Thyroid gland (tissue), 4 donors: ENCODE results near the gene C20orf144.

Experiments
- CTCF ChIP-seq, 6 experiments: fragments of 200-600 bp in 3 of 6; fragments of 450-650 bp in 3 of 6; sonication (generic) in 3 of 6; IDR thresholded peaks; one replicate each; pipeline ENCODE4 v1.5.1; 2016 to 2019; ENCODE audit warnings: antibody characterized with exemption in 6 of 6, mild to moderate bottlenecking in 2 of 6, inconsistent platforms in 1 of 6, moderate library complexity in 1 of 6
- POLR2A ChIP-seq, 2 donors: fragments of 450-650 bp; IDR thresholded peaks; one replicate each; pipeline ENCODE4 v1.6.1; 2017; ENCODE audit warnings: antibody characterized with exemption in 2 of 2, mild to moderate bottlenecking in 2 of 2, moderate library complexity in 1 of 2

GRCh38 chr20:33629533-33629932, 32.6 kb upstream of the C20orf144 start:
- TF ChIP-seq CTCF (IDR thresholded peaks at IDR 0.05): no peak
- no peak for TF ChIP-seq POLR2A (IDR thresholded peaks at IDR 0.05)
